SU-DHL-6 (cell line): Measurements from ENCODE around the gene FITM1.

Experiments used
- H2AFZ ChIP-seq: fragments of 200-600 bp; sonication (generic); 2 replicates; pipeline ENCODE4 v1.6.1; 2014; ENCODE audit warnings: low read depth, mild to moderate bottlenecking, moderate library complexity, mixed read lengths, antibody characterized with exemption, low read length; ENCODE audit not compliant: severe bottlenecking
- H3F3A ChIP-seq: fragments of 200-600 bp; shearing (Covaris generic); 2 replicates; pipeline ENCODE4 v1.6.0; 2016; ENCODE audit warnings: antibody characterized with exemption, mild to moderate bottlenecking; ENCODE audit not compliant: insufficient read depth
- H3K27ac ChIP-seq: fragments of 200-600 bp; sonication (generic); 2 replicates; pipeline ENCODE4 v1.5.1; 2016; ENCODE audit warnings: low read depth, mild to moderate bottlenecking, low read length, moderate library complexity, mixed read lengths
- H3K27me3 ChIP-seq: fragments of 200-600 bp; sonication (generic), shearing (Covaris generic); 2 replicates; pipeline ENCODE4 v1.6.0; 2014; ENCODE audit warnings: mild to moderate bottlenecking, low read length
- H3K36me3 ChIP-seq: fragments of 200-600 bp; sonication (generic); 2 replicates; pipeline ENCODE4 v1.6.1; 2014; ENCODE audit warnings: mild to moderate bottlenecking, low read length, mixed read lengths
- H3K4me2 ChIP-seq: fragments of 300-600, 200-600 bp; shearing (Covaris generic), sonication (generic); 2 replicates; pipeline ENCODE4 v1.6.0; 2014; ENCODE audit warnings: low read length, low read depth, mild to moderate bottlenecking; ENCODE audit not compliant: poor library complexity, severe bottlenecking
- H3K4me3 ChIP-seq: fragments of 200-600 bp; sonication (generic); 2 replicates; pipeline ENCODE4 v1.5.1; 2014; ENCODE audit warnings: antibody characterized with exemption, low read length, mild to moderate bottlenecking, mixed read lengths; ENCODE audit not compliant: insufficient read depth, poor library complexity, severe bottlenecking
- H3K79me2 ChIP-seq: fragments of 200-600 bp; sonication (generic); 2 replicates; pipeline ENCODE4 v1.6.1; 2014; ENCODE audit warnings: mild to moderate bottlenecking, low read length, moderate library complexity; ENCODE audit not compliant: insufficient read depth
- H3K9ac ChIP-seq: fragments of 200-600 bp; sonication (generic); 2 replicates; pipeline ENCODE4 v1.7.0; 2014; ENCODE audit warnings: mild to moderate bottlenecking, low read length
- H3K9me2 ChIP-seq: fragments of 200-600 bp; sonication (generic); replicated peaks from 2 replicates; pipeline ENCODE4 v1.6.1; 2014; ENCODE audit warnings: low read length; ENCODE audit not compliant: insufficient read depth
- H3K9me3 ChIP-seq: fragments of 200-600 bp; sonication (generic); 2 replicates; pipeline ENCODE4 v1.6.1; 2014; ENCODE audit warnings: low read length, mixed read lengths; ENCODE audit not compliant: insufficient read depth
- H4K20me1 ChIP-seq: fragments of 200-600 bp; sonication (generic); 2 replicates; pipeline ENCODE4 v1.6.1; 2014; ENCODE audit warnings: low read depth, mild to moderate bottlenecking, antibody characterized with exemption, low read length, moderate library complexity, mixed read lengths
- CTCF ChIP-seq: fragments of 200-600 bp; sonication (generic); IDR thresholded peaks from one replicate; pipeline ENCODE4 v1.5.1; 2017; ENCODE audit warnings: antibody characterized with exemption, mild to moderate bottlenecking, low read length, moderate library complexity; ENCODE audit not compliant: insufficient read depth, poor library complexity, severe bottlenecking
- EZH2phosphoT487 ChIP-seq: fragments of 200-600 bp; sonication (generic), shearing (Covaris generic); conservative IDR thresholded peaks from 2 replicates; pipeline ENCODE4 v1.6.1; 2018; ENCODE audit warnings: mild to moderate bottlenecking, antibody characterized with exemption, low read length, moderate library complexity, mixed read lengths

FITM1 gene

GRCh38 chr14:24086193-24086955 lies 44.1 kb upstream of the FITM1 start:
- no peak overlapping the region for H3K4me2 ChIP-seq
- H3F3A ChIP-seq: 0 out of 2 replicates have a peak, but pooled peaks cover 3% of the 10 kb centered on the region
- no peaks in the 10 kb centered on the region for H4K20me1 ChIP-seq
- no peak overlapping the region for H3K9ac ChIP-seq
- H3K4me3 ChIP-seq: no peak overlapping the region
- H2AFZ ChIP-seq: no peak overlapping the region
- H3K27me3 ChIP-seq: no peaks in the 10 kb centered on the region
- H3K36me3 ChIP-seq: no peaks in the 10 kb centered on the region
- no peak for TF ChIP-seq CTCF
- TF ChIP-seq EZH2phosphoT487: no peak
- H3K9me3 ChIP-seq: no peaks in the 10 kb centered on the region
- H3K27ac ChIP-seq: no peak overlapping the region
- H3K79me2 ChIP-seq: no peaks in the 10 kb centered on the region
- no peaks in the 10 kb centered on the region for H3K9me2 ChIP-seq

DNA sequence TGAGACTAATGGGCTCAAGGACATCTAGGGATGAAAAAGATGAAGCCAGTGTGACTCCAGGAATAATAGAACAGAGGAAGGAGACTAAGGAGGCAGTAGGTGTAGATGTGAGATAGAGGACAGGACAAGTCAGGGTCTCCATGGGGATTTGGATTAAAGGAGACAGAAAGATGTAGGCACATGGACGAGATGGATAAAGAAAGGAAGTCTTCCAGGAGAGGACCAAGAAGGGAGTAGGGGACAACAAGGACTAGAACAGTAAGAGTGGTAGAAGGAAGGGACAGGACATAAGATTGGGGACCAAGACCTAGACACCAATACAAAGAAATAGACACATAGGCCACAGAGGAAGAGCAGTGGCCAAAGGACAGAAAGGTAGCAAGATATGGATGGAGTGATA lies 43.5 kb upstream of the FITM1 start:
- no peaks in the 10 kb centered on the region for H3K27me3 ChIP-seq
- H3K27ac ChIP-seq: no peak overlapping the region
- no peak overlapping the region for H3K4me3 ChIP-seq
- H3K9ac ChIP-seq: no peak overlapping the region
- H3K4me2 ChIP-seq: no peak overlapping the region
- 0 out of 2 replicates have a peak, but pooled peaks cover 2% of the 10 kb centered on the region for H3F3A ChIP-seq
- no peaks in the 10 kb centered on the region for H4K20me1 ChIP-seq
- no peaks in the 10 kb centered on the region for H3K9me3 ChIP-seq
- no peak overlapping the region for H2AFZ ChIP-seq
- no peaks in the 10 kb centered on the region for H3K79me2 ChIP-seq
- TF ChIP-seq CTCF (no peak), EZH2phosphoT487 (no peak)
- no peaks in the 10 kb centered on the region for H3K36me3 ChIP-seq
- H3K9me2 ChIP-seq: no peaks in the 10 kb centered on the region

- no peaks in the 10 kb centered on the region for H3K79me2 ChIP-seq
- H3K27me3 ChIP-seq: no peaks in the 10 kb centered on the region
- no peak overlapping the region for H3K4me3 ChIP-seq
- no peaks in the 10 kb centered on the region for H4K20me1 ChIP-seq
- H3K9ac ChIP-seq: no peak overlapping the region
- peaks cover 3% of the 10 kb centered on the region; the same call in 1 of the 2 replicates for H3F3A ChIP-seq
- no peak overlapping the region for H3K27ac ChIP-seq
- no peak overlapping the region for H2AFZ ChIP-seq
- no peaks in the 10 kb centered on the region for H3K36me3 ChIP-seq
- no peak for TF ChIP-seq EZH2phosphoT487
- no peak for TF ChIP-seq CTCF
- no peaks in the 10 kb centered on the region for H3K9me2 ChIP-seq
- H3K4me2 ChIP-seq: no peak overlapping the region
- no peaks in the 10 kb centered on the region for H3K9me3 ChIP-seq
Observed at GRCh38 chr14:24088095-24088494, 42.4 kb upstream of the FITM1 start.
